Liver (tissue), 9 donors: ENCODE data around the gene SMS. TPM values are rescaled to one million over a fixed set of nuclear protein-coding genes. Genes with fewer than 3 reads are reported as not detected.

ENCODE experiments used
- DNase-seq: peaks from one replicate; pipeline ENCODE4 v3.0.0-alpha.2; 2017; ENCODE audit warnings: low spot score
- H3K27ac ChIP-seq, 2 donors: one replicate each; pipeline ENCODE4 v1.7.0; 2013; ENCODE audit warnings: inconsistent platforms in 2 of 2, low read length in 2 of 2, control low read depth in 1 of 2, low read depth in 1 of 2, mild to moderate bottlenecking in 1 of 2
- H3K27me3 ChIP-seq, 4 donors: one replicate each; pipeline versions ENCODE4 v1.6.1 to v1.7.0; 2013; ENCODE audit warnings: low read length in 3 of 4, inconsistent platforms in 1 of 4, mild to moderate bottlenecking in 1 of 4, moderate library complexity in 1 of 4; ENCODE audit not compliant: control insufficient read depth in 4 of 4, insufficient read depth in 4 of 4
- H3K36me3 ChIP-seq, 4 donors: one replicate each; pipeline versions ENCODE4 v1.6.1 to v1.7.0; 2013; ENCODE audit warnings: low read length in 3 of 4, mild to moderate bottlenecking in 3 of 4, low read depth in 1 of 4, moderate library complexity in 1 of 4; ENCODE audit not compliant: control insufficient read depth in 4 of 4, insufficient read depth in 3 of 4
- H3K4me1 ChIP-seq, 4 donors: one replicate each; pipeline versions ENCODE4 v1.6.1 to v1.7.0; 2013; ENCODE audit warnings: low read length in 3 of 4, mild to moderate bottlenecking in 3 of 4, moderate library complexity in 1 of 4; ENCODE audit not compliant: control insufficient read depth in 4 of 4, insufficient read depth in 4 of 4
- H3K4me3 ChIP-seq, 3 donors: one replicate each; pipeline versions ENCODE4 v1.6.1 to v1.7.0; 2013; ENCODE audit warnings: low read length in 3 of 3, control low read depth in 1 of 3, low read depth in 1 of 3, mild to moderate bottlenecking in 1 of 3
- H3K9ac ChIP-seq, 2 donors: one replicate each; pipeline ENCODE4 v1.7.0; 2013; ENCODE audit warnings: low read length in 2 of 2, mild to moderate bottlenecking in 2 of 2, moderate library complexity in 2 of 2, control low read depth in 1 of 2, low read depth in 1 of 2
- H3K9me3 ChIP-seq, 4 donors: one replicate each; pipeline versions ENCODE4 v1.6.1 to v1.7.0; 2013; ENCODE audit warnings: low read length in 3 of 4; ENCODE audit not compliant: control insufficient read depth in 4 of 4
- ATF3 ChIP-seq: IDR thresholded peaks from 2 replicates; pipeline ENCODE4 v1.6.1; 2016; ENCODE audit warnings: antibody characterized with exemption
- CTCF ChIP-seq: fragments of 150-350 bp; IDR thresholded peaks from 2 replicates; pipeline ENCODE4 v1.5.1; 2017; ENCODE audit warnings: improper control_type of control experiment, low read depth, low read length; ENCODE audit not compliant: missing input control
- EGR1 ChIP-seq, 2 donors: IDR thresholded peaks; 2 replicates each; pipeline ENCODE4 v1.6.1; 2016 to 2018; ENCODE audit warnings: antibody characterized with exemption in 2 of 2, low read depth in 2 of 2
- FOXA1 ChIP-seq: IDR thresholded peaks from 2 replicates; pipeline ENCODE4 v1.6.1; 2016; ENCODE audit warnings: antibody characterized with exemption
- FOXA2 ChIP-seq: IDR thresholded peaks from 2 replicates; pipeline ENCODE4 v1.6.1; 2016; ENCODE audit warnings: antibody characterized with exemption
- GABPA ChIP-seq, 2 donors: IDR thresholded peaks in 1 of 2; conservative IDR thresholded peaks in 1 of 2; 2 replicates each; pipeline ENCODE4 v1.6.1; 2016; ENCODE audit warnings: antibody characterized with exemption in 2 of 2, mild to moderate bottlenecking in 1 of 2, moderate library complexity in 1 of 2
- HNF4A ChIP-seq, 2 donors: conservative IDR thresholded peaks; 2 replicates each; pipeline ENCODE4 v1.6.1; 2016; ENCODE audit warnings: antibody characterized with exemption in 2 of 2, mild to moderate bottlenecking in 2 of 2
- HNF4G ChIP-seq: IDR thresholded peaks from 2 replicates; pipeline ENCODE4 v1.6.1; 2016; ENCODE audit warnings: antibody characterized with exemption
- MAX ChIP-seq: IDR thresholded peaks from 2 replicates; pipeline ENCODE4 v1.6.1; 2016; ENCODE audit warnings: antibody characterized with exemption
- NR2F2 ChIP-seq: IDR thresholded peaks from 2 replicates; pipeline ENCODE4 v1.6.1; 2016; ENCODE audit warnings: antibody characterized with exemption
- REST ChIP-seq: IDR thresholded peaks from 2 replicates; pipeline ENCODE4 v1.6.1; 2016; ENCODE audit warnings: antibody characterized with exemption, mild to moderate bottlenecking
- RXRA ChIP-seq, 2 donors: IDR thresholded peaks; 2 replicates each; pipeline ENCODE4 v1.6.1; 2017 to 2018; ENCODE audit warnings: antibody characterized with exemption in 2 of 2, mild to moderate bottlenecking in 1 of 2
- SP1 ChIP-seq: IDR thresholded peaks from 2 replicates; pipeline ENCODE4 v1.6.1; 2018; ENCODE audit warnings: antibody characterized with exemption, mild to moderate bottlenecking
- TAF1 ChIP-seq: conservative IDR thresholded peaks from 2 replicates; pipeline ENCODE4 v1.6.1; 2016; ENCODE audit warnings: antibody characterized with exemption, mild to moderate bottlenecking
- YY1 ChIP-seq: IDR thresholded peaks from 2 replicates; pipeline ENCODE4 v1.6.1; 2016; ENCODE audit warnings: antibody characterized with exemption, mild to moderate bottlenecking
- ZBTB33 ChIP-seq: IDR thresholded peaks from 2 replicates; pipeline ENCODE4 v1.6.1; 2016; ENCODE audit warnings: antibody characterized with exemption
- WGBS: extraction: QIAGEN DNeasy Blood & Tissue Kit; methylation state at CpG from one replicate; pipeline ENCODE4 v1.1.7; 2013; 5-methylcytosine and 5-hydroxymethylcytosine counted together
- polyA plus RNA-seq, 2 donors: library from polyadenylated mRNA; stranded (reverse) in 1 of 2; unstranded in 1 of 2; fragments of 200-250 nt in 1 of 2; fragments of >200 nt in 1 of 2; fragmentation: Nextera tagmentation in 1 of 2; extraction: Ambion mirVana in 1 of 2; gene quantifications; one replicate each; pipeline versions ENCODE4 v1.2.1 to v1.2.3, GENCODE V29; 2013 to 2015
- total RNA-seq, 2 donors: library from RNA; depleted of rRNA; stranded (reverse); fragments of >200 nt; gene quantifications; one replicate each; pipeline ENCODE4 v1.2.3, GENCODE V29; 2014
- donor health status: healthy.
- donor health status: healthy.
- donor health status: healthy.
- donor health status: healthy.
- donor health status: healthy.

Gene SMS
- total and polyA plus RNA-seq, 4 donors = 13.9 to 41.0 (median 17.8) TPM

GRCh38 chrX:21972721-21973120 is 32.2 kb downstream of the SMS start:
- no peak overlapping the region for H3K9ac ChIP-seq
- peaks cover 0 to 5% (median under 1%) of the 10 kb centered on the region in 4 donors for H3K36me3 ChIP-seq
- no peaks in the 10 kb centered on the region for H3K9me3 ChIP-seq
- H3K4me1 ChIP-seq = peaks cover 0 to 3% (median 1%) of the 10 kb centered on the region in 4 donors
- TF ChIP-seq ATF3 (no peak), YY1 (no peak), EGR1 (IDR thresholded peaks at IDR 0.05; ENCODE audit: low read depth in 2 of 2) (no peak), SP1 (no peak), REST (no peak), MAX (no peak), ZBTB33 (no peak), RXRA (IDR thresholded peaks at IDR 0.05) (no peak), FOXA2 (no peak), HNF4A (conservative IDR thresholded peaks at IDR 0.05) (no peak), FOXA1 (no peak), GABPA (IDR thresholded peaks at IDR 0.05 in 1 of 2, conservative IDR thresholded peaks at IDR 0.05 in 1 of 2) (no peak), TAF1 (no peak), NR2F2 (no peak), CTCF (no peak), HNF4G (no peak)
- no peak overlapping the region for H3K4me3 ChIP-seq
- WGBS = 88% methylated on average over 7 of the region's 7 CpGs
- no peak for DNase-seq
- H3K27me3 ChIP-seq = peaks cover 0 to 2% (median 0%) of the 10 kb centered on the region in 4 donors
- no peak overlapping the region for H3K27ac ChIP-seq
